CD14-positive monocyte (primary cell): ENCODE measurements around the gene MEGF6. TPM values are rescaled to one million over a fixed set of nuclear protein-coding genes. Genes with fewer than 3 reads are reported as not detected.

Experiments
- DNase-seq, 3 donors: peaks; one replicate each; pipeline ENCODE4 v3.0.0-alpha.2; 2011 to 2022
- H2AFZ ChIP-seq: 2 replicates; pipeline ENCODE4 v1.6.0; 2012; ENCODE audit warnings: mild to moderate bottlenecking, low read depth, low read length, inconsistent platforms; ENCODE audit not compliant: insufficient read depth, poor library complexity, severe bottlenecking
- H3K27ac ChIP-seq, 2 donors: 1 replicate in 1 of 2; 2 replicates in 1 of 2; pipeline ENCODE4 v1.5.1; 2012 to 2013; ENCODE audit warnings: low read length in 2 of 2, control low read depth in 1 of 2, inconsistent platforms in 1 of 2, low read depth in 1 of 2, mild to moderate bottlenecking in 1 of 2
- H3K27me3 ChIP-seq, 2 donors: one replicate each; pipeline versions ENCODE4 v1.6.0 to v1.6.1; 2011 to 2013; ENCODE audit warnings: low read length in 2 of 2; ENCODE audit not compliant: control insufficient read depth in 2 of 2, insufficient read depth in 2 of 2
- H3K36me3 ChIP-seq, 2 donors: replicated peaks in 1 of 2; 1 replicate in 1 of 2; 2 replicates in 1 of 2; pipeline versions ENCODE4 v1.5.1 to v1.6.1; 2012 to 2013; ENCODE audit warnings: low read length in 2 of 2, control low read depth in 1 of 2, inconsistent platforms in 1 of 2, mild to moderate bottlenecking in 1 of 2; ENCODE audit not compliant: insufficient read depth in 2 of 2, control insufficient read depth in 1 of 2
- H3K4me1 ChIP-seq, 2 donors: 1 replicate in 1 of 2; 2 replicates in 1 of 2; pipeline versions ENCODE4 v1.5.1 to v1.6.1; 2012 to 2013; ENCODE audit warnings: low read length in 2 of 2, control low read depth in 1 of 2, inconsistent platforms in 1 of 2, mild to moderate bottlenecking in 1 of 2, moderate library complexity in 1 of 2; ENCODE audit not compliant: insufficient read depth in 2 of 2, control insufficient read depth in 1 of 2
- H3K4me2 ChIP-seq: replicated peaks from 2 replicates; pipeline ENCODE3; 2012; ENCODE audit warnings: low read length, moderate library complexity, mild to moderate bottlenecking; ENCODE audit not compliant: poor library complexity, severe bottlenecking; ENCODE audit errors: extremely low read depth
- H3K4me3 ChIP-seq, 3 experiments: fragments of 200-600 bp in 1 of 3; sonication (generic) in 1 of 3; replicated peaks in 1 of 3; 1 replicate in 2 of 3; 2 replicates in 1 of 3; pipeline ENCODE4 v1.5.1; 2011 to 2013; ENCODE audit warnings: low read length in 3 of 3, mild to moderate bottlenecking in 3 of 3, control low read depth in 2 of 3, low read depth in 2 of 3, inconsistent platforms in 1 of 3, moderate library complexity in 1 of 3
- H3K79me2 ChIP-seq: 2 replicates; pipeline ENCODE4 v1.6.0; 2012; ENCODE audit warnings: mild to moderate bottlenecking, control low read depth, inconsistent platforms, low read length, moderate library complexity; ENCODE audit not compliant: insufficient read depth
- H3K9ac ChIP-seq: 2 replicates; pipeline ENCODE4 v1.6.0; 2017; ENCODE audit warnings: low read length, mild to moderate bottlenecking; ENCODE audit not compliant: insufficient read depth, poor library complexity, severe bottlenecking
- H3K9me3 ChIP-seq, 2 donors: replicated peaks in 1 of 2; 1 replicate in 1 of 2; 2 replicates in 1 of 2; pipeline versions ENCODE4 v1.5.1 to v1.6.1; 2012 to 2013; ENCODE audit warnings: low read length in 2 of 2, control low read depth in 1 of 2; ENCODE audit not compliant: control insufficient read depth in 1 of 2, insufficient read depth in 1 of 2
- H4K20me1 ChIP-seq: 2 replicates; pipeline ENCODE4 v1.6.0; 2012; ENCODE audit warnings: mild to moderate bottlenecking, low read length, control low read depth, moderate library complexity; ENCODE audit not compliant: insufficient read depth
- H3K27ac Mint-ChIP-seq, 7 donors: one replicate each; pipeline ENCODE4 v1.8.0; 2020; ENCODE audit warnings: mild to moderate bottlenecking in 7 of 7, mixed read lengths in 7 of 7, moderate library complexity in 6 of 7, inconsistent platforms in 2 of 7
- H3K27me3 Mint-ChIP-seq, 3 donors: one replicate each; pipeline ENCODE4 v1.8.0; 2021 to 2022; ENCODE audit warnings: low read depth in 3 of 3, mild to moderate bottlenecking in 3 of 3, mixed read lengths in 3 of 3, moderate library complexity in 3 of 3, inconsistent platforms in 1 of 3
- H3K36me3 Mint-ChIP-seq, 2 donors: one replicate each; pipeline ENCODE4 v1.8.0; 2020; ENCODE audit warnings: mixed read lengths in 2 of 2, inconsistent platforms in 1 of 2, mild to moderate bottlenecking in 1 of 2
- H3K4me1 Mint-ChIP-seq: one replicate; pipeline ENCODE4 v1.8.0; 2020; ENCODE audit warnings: mild to moderate bottlenecking, mixed read lengths
- H3K4me3 Mint-ChIP-seq, 2 donors: one replicate each; pipeline ENCODE4 v1.8.0; 2020; ENCODE audit warnings: mild to moderate bottlenecking in 2 of 2, mixed read lengths in 2 of 2, moderate library complexity in 1 of 2
- H3K9me3 Mint-ChIP-seq, 7 donors: one replicate each; pipeline ENCODE4 v1.8.0; 2020 to 2022; ENCODE audit warnings: mixed read lengths in 7 of 7, mild to moderate bottlenecking in 6 of 7, moderate library complexity in 6 of 7, inconsistent platforms in 2 of 7
- WGBS: methylation state at CpG from one replicate; pipeline ENCODE4 v1.1.5; 2013; ENCODE audit warnings: missing lambda C conversion rate; ENCODE audit not compliant: insufficient coverage; 5-methylcytosine and 5-hydroxymethylcytosine counted together
- intact Hi-C, 2 donors: fragments of 100-400 bp; cut with micrococcal nuclease; formaldehyde crosslinking; loops; one replicate each; pipeline versions ENCODE4 v1.15.0 to v1.15.1; 2023
- polyA plus RNA-seq, 3 donors: library from polyadenylated mRNA; depleted of rRNA in 1 of 3; unstranded in 2 of 3; stranded (reverse) in 1 of 3; fragments of 300-500 nt in 2 of 3; fragments of >200 nt in 1 of 3; fragmentation: Illumina TruSeq in 2 of 3; gene quantifications; 1 replicate in 2 of 3; 2 replicates in 1 of 3; pipeline ENCODE4 v1.2.3, GENCODE V29; 2012 to 2021
- TF ChIP-seq, protein P1 (sequence below): fragments of 200-600 bp; IDR thresholded peaks from one replicate; pipeline ENCODE4 v1.8.0; 2022; ENCODE audit warnings: antibody characterized with exemption, mild to moderate bottlenecking

MEGF6 gene
- polyA plus RNA-seq, 3 donors = 0.39 to 3.8 (median 1.2) TPM

DNA sequence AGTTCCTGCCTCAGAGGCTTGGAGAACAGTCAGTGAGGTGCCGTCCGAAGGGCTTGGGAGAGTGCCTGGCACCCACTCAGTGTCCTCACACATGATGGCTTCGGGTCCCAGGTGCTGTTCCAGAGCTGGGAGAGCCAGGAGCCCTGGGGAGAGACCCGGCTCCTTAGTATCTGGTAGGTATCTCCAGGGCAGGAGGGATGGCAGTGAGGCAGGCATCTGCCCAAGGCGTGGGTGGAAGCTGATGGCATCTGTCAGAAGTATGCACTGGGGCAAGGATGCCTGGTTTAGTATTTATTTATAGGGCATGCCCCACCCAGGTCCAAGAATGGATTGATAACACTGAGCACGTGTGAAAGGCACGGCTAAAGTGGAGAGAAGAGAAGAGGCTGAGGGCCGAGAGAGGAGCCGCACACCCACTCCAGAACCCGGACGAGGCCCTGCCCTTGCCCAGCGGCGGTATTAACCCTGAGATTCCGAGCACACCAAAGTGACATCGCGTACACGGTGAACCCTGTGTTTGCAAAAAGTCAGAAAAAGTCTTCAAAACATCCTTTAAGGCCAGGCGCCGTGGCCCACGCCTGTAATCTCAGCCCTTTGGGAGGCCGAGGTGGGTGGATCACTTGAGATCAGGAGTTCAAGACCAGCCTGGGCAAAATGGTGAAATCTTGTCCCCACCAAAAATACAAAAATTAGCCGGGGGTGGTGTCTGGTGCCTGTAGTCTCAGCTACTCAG, 43.4 kb upstream of the MEGF6 start:
- TF ChIP-seq, protein P1, sequence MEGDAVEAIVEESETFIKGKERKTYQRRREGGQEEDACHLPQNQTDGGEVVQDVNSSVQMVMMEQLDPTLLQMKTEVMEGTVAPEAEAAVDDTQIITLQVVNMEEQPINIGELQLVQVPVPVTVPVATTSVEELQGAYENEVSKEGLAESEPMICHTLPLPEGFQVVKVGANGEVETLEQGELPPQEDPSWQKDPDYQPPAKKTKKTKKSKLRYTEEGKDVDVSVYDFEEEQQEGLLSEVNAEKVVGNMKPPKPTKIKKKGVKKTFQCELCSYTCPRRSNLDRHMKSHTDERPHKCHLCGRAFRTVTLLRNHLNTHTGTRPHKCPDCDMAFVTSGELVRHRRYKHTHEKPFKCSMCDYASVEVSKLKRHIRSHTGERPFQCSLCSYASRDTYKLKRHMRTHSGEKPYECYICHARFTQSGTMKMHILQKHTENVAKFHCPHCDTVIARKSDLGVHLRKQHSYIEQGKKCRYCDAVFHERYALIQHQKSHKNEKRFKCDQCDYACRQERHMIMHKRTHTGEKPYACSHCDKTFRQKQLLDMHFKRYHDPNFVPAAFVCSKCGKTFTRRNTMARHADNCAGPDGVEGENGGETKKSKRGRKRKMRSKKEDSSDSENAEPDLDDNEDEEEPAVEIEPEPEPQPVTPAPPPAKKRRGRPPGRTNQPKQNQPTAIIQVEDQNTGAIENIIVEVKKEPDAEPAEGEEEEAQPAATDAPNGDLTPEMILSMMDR = no peak
- peaks cover 25 to 32% of the 10 kb centered on the region in 2 donors for H3K4me1 ChIP-seq
- H3K27me3 Mint-ChIP-seq = peaks cover 56 to 84% (median 67%) of the 10 kb centered on the region in 3 donors
- intact Hi-C loops = loop anchor here in 1 of 2 donors (10.0 kb wide), 1 partner anchor 240 kb away; no protein-coding TSS in a partner anchor
- 92% methylated on average over 18 of the region's 22 CpGs for WGBS
- H2AFZ ChIP-seq = no peak overlapping the region
- peaks cover 1% of the 10 kb centered on the region for H3K79me2 ChIP-seq
- no peaks in the 10 kb centered on the region for H3K36me3 ChIP-seq
- peaks cover 0 to 15% (median 5%) of the 10 kb centered on the region in 7 donors for H3K9me3 Mint-ChIP-seq
- peak overlapping the region in 1 of 2 donors; percentile 54 for H3K4me3 Mint-ChIP-seq
- H4K20me1 ChIP-seq = no peaks in the 10 kb centered on the region
- H3K9me3 ChIP-seq = peaks cover 0 to 9% of the 10 kb centered on the region in 2 donors
- no peak overlapping the region for H3K27ac ChIP-seq
- DNase-seq = no peak
- H3K27ac Mint-ChIP-seq = no peak overlapping the region
- H3K4me3 ChIP-seq = no peak overlapping the region
- peaks cover 2 to 3% of the 10 kb centered on the region in 2 donors for H3K36me3 Mint-ChIP-seq
- H3K9ac ChIP-seq = no peak overlapping the region
- H3K4me2 ChIP-seq = no peak overlapping the region
- H3K4me1 Mint-ChIP-seq = peaks cover 12% of the 10 kb centered on the region
- peaks cover 36 to 73% of the 10 kb centered on the region in 2 donors for H3K27me3 ChIP-seq

DNA sequence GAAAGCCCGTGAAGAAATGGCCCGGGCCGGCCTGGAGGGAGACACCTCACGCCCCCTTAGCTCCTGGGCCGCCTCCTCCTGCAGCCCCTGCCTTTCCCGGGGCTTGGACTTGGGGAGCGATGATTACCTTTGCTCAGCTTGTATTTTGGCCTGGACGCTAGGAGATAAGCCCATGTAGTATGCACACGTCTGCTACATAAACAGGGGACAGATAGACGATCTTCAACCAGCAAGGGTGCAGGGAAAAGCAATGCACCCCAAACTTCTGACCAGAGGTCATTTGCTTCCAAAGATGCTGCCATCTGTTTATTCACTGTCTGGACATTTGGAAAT, 41.9 kb upstream of the MEGF6 start:
- TF ChIP-seq, protein P1 = no peak
- Histone ChIP-seq H3K4me3 (no peak overlapping the region), H3K27ac (no peak overlapping the region), H3K36me3 (peaks cover 0 to under 1% of the 10 kb centered on the region in 2 donors), H3K9ac (no peak overlapping the region), H3K79me2 (peaks cover 9% of the 10 kb centered on the region), H4K20me1 (peaks cover 4% of the 10 kb centered on the region), H3K27me3 (peaks cover 36 to 72% of the 10 kb centered on the region in 2 donors), H3K4me1 (peaks cover 36 to 47% of the 10 kb centered on the region in 2 donors), H2AFZ (no peak overlapping the region), H3K9me3 (peaks cover 0 to 9% of the 10 kb centered on the region in 2 donors), H3K4me2 (peak overlapping the region; percentile 87)
- Mint-ChIP-seq H3K4me3 (peak overlapping the region in 1 of 2 donors; percentile 54), H3K27ac (no peak overlapping the region), H3K4me1 (peaks cover 23% of the 10 kb centered on the region), H3K27me3 (peaks cover 51 to 77% (median 66%) of the 10 kb centered on the region in 3 donors), H3K36me3 (peaks cover 6% of the 10 kb centered on the region in 2 donors), H3K9me3 (peaks cover 0 to 15% (median 5%) of the 10 kb centered on the region in 7 donors)
- WGBS = 39% methylated on average over 10 of the region's 10 CpGs
- DNase-seq = no peak
- intact Hi-C loops = loop anchor here in 1 of 2 donors (10.0 kb wide), 1 partner anchor 242 kb away; no protein-coding TSS in a partner anchor
